RCC 7860 (cell line): ENCODE measurements around the gene UPK3BL2.
"Not testable (repeated sequence)": the region's sequence is repeated elsewhere in the genome, so short reads cannot be mapped to it uniquely, and the experiment has no call there.

Experiments used
- DNase-seq: peaks from one replicate; pipeline ENCODE4 v3.0.0-alpha.2; 2015; ENCODE audit warnings: low spot score
- FAIRE-seq: peaks from 2 replicates; lab custom pipeline; 2012; peaks lifted over from hg19 to GRCh38; lab: Jason Lieb, UNC

UPK3BL2 gene

GRCh38 chr7:102532127-102532526 is 11.4 kb downstream of the UPK3BL2 start:
- DNase-seq, FAIRE-seq: not testable (repeated sequence)

DNA sequence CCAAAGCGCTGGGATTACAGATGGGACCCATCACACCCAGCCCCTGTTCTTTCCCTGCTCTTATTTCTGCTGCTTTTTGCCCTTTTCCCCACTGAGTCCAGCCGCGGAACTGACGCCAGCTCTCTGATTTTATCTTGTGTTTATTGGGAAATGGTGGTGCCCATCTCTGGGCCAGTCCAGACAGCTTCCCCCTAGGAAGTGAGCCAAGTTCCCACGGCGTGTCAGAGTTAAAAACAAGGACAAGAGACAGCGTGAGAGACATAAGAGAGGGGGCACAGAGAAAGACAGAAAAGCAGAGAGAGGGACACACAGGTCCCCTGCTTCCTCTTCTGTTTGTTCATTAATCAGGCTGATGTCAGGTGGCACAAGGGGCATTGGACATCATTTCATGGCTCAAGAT is 11.9 kb downstream of the UPK3BL2 start:
- FAIRE-seq, DNase-seq: not testable (repeated sequence)

DNA sequence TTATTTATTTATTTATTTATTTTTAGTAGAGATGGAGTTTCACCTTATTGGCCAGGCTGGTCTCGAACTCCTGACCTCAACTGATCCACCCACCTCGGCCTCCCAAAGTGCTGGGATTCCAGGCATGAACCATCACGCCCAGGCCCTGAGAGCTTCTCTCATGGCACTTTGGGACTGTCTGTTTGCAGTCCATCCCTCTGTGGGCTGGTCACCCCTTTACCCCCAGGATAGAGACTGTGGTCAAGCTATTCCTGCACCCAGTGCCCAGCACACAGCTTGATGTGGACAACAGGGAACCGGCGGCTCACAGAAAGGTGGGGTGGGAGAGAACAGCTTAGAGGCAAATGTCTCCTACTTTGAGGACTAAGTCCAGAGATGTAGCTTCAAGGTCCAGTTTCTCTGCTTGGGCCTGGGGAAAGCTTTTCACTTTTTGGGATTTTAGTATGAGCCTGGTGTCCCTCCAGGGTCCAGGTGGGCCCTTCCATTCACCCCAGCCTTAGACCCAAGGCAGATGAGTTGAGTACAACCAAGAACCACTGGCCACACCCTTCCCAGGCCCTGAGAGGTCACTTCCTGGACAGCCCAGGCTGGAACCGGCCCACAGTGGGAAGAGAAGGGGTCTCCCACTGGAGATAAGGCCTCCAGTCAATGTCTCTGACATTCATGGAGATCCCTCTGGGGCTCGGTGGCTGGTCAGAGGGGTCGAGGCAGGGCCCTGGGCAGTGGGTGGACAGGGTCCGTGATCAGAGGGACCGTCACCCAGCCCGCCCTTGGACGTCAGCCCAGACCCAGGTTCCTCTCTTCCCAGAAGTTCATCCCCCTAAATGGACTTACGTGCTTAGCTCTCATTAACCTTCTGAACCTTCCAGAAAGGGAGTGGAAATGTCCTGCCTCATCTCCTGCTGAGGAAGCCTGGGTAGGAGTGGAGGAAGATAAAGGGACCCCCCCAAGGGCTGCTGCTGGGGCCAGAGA is 15.4 kb downstream of the UPK3BL2 start:
- FAIRE-seq, DNase-seq: not testable (repeated sequence)

GRCh38 chr7:102527182-102527581 is 16.3 kb downstream of the UPK3BL2 start:
- not testable (repeated sequence) for FAIRE-seq, DNase-seq

- DNase-seq, FAIRE-seq: not testable (repeated sequence)
Measured at GRCh38 chr7:102524803-102525202, 18.7 kb downstream of the UPK3BL2 start.

- DNase-seq, FAIRE-seq: not testable (repeated sequence)
Measured at GRCh38 chr7:102520797-102521196, 22.7 kb downstream of the UPK3BL2 start.

DNA sequence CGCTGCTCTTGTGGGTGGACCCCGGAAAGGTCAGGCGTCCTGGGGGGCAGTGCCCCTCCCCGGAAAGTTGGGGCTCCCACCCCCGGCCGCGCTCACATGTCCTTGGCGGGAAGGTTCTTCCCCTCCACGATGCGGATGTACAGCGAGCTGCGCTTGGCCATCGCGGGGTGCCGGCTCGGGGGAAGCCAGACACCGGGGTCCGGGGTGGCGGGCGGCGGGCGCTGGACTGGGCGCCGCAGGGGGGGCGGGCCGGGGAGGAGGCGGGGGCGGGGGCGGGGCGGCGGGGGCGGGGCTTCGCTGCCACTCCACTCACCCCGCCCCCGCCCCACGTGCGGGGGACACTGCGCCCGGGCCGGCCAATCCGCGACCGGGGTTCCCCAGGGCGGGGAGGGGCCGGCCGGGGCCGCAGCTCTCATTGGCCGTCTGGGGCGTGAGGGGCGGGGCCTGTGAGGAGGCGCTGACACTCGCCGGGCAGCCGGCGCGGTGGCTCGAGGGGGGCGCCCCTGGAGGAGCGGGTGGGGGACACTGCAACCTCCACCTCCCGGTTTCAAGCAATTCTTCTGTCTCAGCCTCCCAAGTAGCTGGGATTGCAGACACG is 25.8 kb downstream of the UPK3BL2 start, which contains the start of gene RASA4B:
RASA4B (minus strand) TSS at position 228 of the 598 bp plus-strand sequence; CDS start at position 161, 67 bp downstream.
- DNase-seq, FAIRE-seq: not testable (repeated sequence)

DNA sequence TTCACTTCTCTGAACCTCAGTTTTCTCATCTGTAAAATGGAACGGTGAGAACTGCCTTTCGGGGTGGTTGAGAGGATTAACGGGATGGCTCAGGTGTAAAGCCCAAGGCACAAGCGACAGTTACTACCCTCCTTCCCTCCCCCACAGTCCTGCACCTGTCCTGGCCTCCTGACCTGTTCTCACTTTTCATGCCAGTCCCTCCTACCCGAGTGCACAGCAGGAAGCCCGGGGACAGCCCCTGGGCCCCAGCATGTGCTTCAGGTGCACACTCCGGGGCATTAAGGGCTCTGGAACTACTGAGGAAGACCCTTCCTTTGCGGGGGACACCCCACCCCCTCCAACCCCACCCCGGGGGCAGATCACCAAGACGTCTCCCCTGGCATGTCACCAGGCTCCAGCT is 26.5 kb downstream of the UPK3BL2 start:
- FAIRE-seq, DNase-seq: not testable (repeated sequence)

GRCh38 chr7:102515889-102516288 is 27.6 kb downstream of the UPK3BL2 start:
- FAIRE-seq, DNase-seq: not testable (repeated sequence)

GRCh38 chr7:102514881-102515721 is 28.4 kb downstream of the UPK3BL2 start:
- DNase-seq, FAIRE-seq: not testable (repeated sequence)

GRCh38 chr7:102512642-102513221 is 30.8 kb downstream of the UPK3BL2 start:
- FAIRE-seq, DNase-seq: not testable (repeated sequence)

GRCh38 chr7:102511860-102512522 is 31.5 kb downstream of the UPK3BL2 start:
- FAIRE-seq: not testable (repeated sequence)

GRCh38 chr7:102510575-102510974 is 32.9 kb downstream of the UPK3BL2 start:
- not testable (repeated sequence) for DNase-seq, FAIRE-seq

More at GRCh38 chr7:102511860-102512522, 31.5 kb downstream of the UPK3BL2 start:
- DNase-seq: not testable (repeated sequence)

GRCh38 chr7:102507410-102508088 is 35.9 kb downstream of the UPK3BL2 start:
- DNase-seq, FAIRE-seq: not testable (repeated sequence)

GRCh38 chr7:102505298-102506185 is 38.0 kb downstream of the UPK3BL2 start:
- not testable (repeated sequence) for DNase-seq
- FAIRE-seq: peak; percentile 55

GRCh38 chr7:102503141-102503540 is 40.4 kb downstream of the UPK3BL2 start:
- FAIRE-seq: not testable (repeated sequence)

DNA sequence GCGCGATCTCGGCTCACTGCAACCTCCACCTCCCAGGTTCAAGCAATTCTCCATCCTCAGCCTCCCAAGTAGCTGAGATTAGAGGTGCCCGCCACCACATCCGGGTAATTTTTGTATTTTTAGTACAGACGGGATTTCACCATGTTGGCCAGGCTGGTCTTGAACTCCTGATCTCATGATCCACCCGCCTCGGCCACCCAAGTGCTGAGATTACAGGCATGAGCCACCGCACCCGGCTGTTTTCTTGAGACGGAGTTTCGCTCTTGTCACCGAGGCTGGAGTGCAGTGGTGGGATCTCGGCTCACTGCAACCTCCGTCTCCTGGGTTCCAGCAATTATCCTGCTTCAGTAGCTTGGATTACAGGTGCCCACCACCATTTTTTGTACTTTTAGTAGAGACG is 45.2 kb downstream of the UPK3BL2 start:
- not testable (repeated sequence) for FAIRE-seq, DNase-seq

More at GRCh38 chr7:102503141-102503540, 40.4 kb downstream of the UPK3BL2 start:
- DNase-seq: not testable (repeated sequence)

DNA sequence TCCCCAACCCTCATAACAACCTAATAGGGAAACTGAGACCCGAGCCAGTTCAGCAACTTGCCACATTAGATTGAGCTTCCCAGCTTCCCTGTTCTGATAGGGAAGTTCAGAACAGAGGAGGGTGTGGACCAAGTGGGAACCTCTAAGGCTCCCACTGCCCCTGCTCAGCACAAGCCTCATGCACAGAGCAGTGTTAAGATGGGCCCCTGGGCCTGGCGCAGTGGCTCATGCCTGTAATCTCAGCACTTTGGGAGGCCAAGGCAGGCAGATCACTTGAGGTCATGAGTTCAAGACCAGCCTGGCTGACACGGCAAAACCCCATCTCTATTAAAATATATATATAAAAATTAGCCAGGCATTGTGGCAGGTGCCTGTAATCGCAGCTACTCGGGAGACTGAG is 46.2 kb downstream of the UPK3BL2 start:
- not testable (repeated sequence) for FAIRE-seq, DNase-seq
